C4-2B (cell line): ENCODE measurements around the gene FGF5.

Experiments
- H3K27ac ChIP-seq: fragments of 450-650 bp; 2 replicates; pipeline ENCODE4 v1.5.1; 2017
- ZFX ChIP-seq: fragments of 450-650 bp; IDR thresholded peaks from 2 replicates; pipeline ENCODE4 v1.6.1; 2017
- TF ChIP-seq, protein P1 (sequence below): fragments of 450-650 bp; conservative IDR thresholded peaks from 2 replicates; pipeline ENCODE4 v1.5.1; 2017; ENCODE audit warnings: mild to moderate bottlenecking

FGF5 gene

DNA sequence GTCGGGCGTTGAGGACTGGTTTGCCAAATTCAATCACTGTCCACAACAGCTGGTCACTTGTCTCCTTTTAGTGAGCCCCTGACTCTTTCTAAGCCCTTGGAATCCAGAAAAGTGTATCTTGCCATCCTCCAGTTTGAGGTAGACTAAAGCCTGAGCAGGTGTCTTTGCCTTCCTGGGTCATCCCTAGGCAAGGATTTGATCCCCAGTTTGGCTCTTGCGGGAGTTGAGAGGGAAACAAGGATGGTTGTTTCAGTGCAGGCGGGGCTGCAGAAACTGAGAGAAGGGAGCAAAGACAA lies 2.2 kb upstream of the FGF5 start:
- no peak overlapping the region for H3K27ac ChIP-seq
- TF ChIP-seq ZFX = no peak
- TF ChIP-seq, protein P1, sequence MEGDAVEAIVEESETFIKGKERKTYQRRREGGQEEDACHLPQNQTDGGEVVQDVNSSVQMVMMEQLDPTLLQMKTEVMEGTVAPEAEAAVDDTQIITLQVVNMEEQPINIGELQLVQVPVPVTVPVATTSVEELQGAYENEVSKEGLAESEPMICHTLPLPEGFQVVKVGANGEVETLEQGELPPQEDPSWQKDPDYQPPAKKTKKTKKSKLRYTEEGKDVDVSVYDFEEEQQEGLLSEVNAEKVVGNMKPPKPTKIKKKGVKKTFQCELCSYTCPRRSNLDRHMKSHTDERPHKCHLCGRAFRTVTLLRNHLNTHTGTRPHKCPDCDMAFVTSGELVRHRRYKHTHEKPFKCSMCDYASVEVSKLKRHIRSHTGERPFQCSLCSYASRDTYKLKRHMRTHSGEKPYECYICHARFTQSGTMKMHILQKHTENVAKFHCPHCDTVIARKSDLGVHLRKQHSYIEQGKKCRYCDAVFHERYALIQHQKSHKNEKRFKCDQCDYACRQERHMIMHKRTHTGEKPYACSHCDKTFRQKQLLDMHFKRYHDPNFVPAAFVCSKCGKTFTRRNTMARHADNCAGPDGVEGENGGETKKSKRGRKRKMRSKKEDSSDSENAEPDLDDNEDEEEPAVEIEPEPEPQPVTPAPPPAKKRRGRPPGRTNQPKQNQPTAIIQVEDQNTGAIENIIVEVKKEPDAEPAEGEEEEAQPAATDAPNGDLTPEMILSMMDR = no peak

DNA sequence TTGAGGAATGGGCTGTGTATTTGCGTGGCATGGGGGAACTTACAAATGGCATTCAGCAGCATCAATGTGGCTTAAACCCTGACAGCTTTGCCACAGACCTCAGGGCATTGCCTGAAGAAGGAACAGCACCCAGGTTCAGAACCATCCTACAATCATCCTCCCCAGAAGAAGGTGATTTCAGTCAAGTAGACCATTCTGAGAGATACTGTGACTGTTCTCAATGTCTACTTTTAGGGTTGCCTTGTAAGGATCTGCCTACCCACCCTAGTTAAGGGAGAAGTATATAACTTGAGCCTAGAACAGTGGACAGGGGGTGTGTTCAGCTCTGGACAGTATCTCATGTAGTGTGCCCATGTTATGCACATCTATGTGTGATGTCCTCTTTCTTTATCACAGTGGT lies 1.6 kb upstream of the FGF5 start:
- no peak for TF ChIP-seq ZFX
- TF ChIP-seq, protein P1 = no peak
- H3K27ac ChIP-seq = no peak overlapping the region

DNA sequence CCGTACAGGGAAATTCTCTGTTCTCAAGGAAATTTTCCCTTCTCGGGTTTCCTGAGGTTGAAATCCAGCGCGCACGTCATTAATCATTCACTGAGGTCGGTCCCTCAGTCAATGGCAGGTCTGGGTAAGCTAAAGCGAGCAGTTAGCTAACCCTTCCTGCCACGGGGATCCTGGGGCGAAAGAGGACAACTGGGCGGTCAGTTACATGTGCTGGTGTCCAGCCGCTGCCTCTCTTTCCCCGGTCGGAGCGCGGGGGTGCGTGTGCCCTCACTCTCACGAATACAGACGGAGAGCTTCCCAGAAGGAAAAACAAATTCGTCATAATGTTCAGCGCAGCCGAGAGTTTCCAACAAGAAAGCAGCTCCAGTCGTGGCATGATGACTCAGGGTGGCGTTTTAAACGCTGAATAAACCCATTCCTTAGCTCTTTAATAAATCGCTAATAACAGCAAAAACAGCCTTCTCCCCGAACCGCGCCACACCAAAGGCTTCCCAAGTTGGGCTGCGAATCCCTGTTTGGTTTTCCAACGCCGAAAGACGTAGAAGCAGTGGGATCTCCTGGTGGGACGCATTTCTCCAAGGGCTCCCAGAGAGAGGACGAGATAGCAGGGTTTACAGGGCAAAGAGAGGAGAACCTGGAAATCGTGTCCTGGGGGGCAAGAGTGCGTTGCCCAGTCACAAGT lies 752 bp upstream of the FGF5 start:
- no peak overlapping the region for H3K27ac ChIP-seq
- no peak for TF ChIP-seq ZFX
- TF ChIP-seq, protein P1 = no peak

DNA sequence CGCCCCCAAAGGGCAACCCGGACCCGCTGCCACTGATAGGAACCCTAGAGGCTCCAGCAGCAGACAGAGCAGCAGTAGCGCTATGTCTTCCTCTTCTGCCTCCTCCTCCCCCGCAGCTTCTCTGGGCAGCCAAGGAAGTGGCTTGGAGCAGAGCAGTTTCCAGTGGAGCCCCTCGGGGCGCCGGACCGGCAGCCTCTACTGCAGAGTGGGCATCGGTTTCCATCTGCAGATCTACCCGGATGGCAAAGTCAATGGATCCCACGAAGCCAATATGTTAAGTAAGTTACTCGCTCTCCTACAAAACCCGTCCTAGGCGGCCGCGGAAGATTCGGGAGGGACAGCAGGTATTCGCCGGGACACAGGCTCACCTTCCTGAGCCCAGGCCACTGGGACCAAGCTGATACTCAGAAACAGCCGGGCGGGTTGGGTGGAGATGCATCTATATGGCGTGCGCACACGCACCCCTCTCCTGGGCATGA lies 477 bp downstream of the FGF5 start:
- TF ChIP-seq, protein P1 = no peak
- TF ChIP-seq ZFX = no peak
- H3K27ac ChIP-seq = no peak overlapping the region

DNA sequence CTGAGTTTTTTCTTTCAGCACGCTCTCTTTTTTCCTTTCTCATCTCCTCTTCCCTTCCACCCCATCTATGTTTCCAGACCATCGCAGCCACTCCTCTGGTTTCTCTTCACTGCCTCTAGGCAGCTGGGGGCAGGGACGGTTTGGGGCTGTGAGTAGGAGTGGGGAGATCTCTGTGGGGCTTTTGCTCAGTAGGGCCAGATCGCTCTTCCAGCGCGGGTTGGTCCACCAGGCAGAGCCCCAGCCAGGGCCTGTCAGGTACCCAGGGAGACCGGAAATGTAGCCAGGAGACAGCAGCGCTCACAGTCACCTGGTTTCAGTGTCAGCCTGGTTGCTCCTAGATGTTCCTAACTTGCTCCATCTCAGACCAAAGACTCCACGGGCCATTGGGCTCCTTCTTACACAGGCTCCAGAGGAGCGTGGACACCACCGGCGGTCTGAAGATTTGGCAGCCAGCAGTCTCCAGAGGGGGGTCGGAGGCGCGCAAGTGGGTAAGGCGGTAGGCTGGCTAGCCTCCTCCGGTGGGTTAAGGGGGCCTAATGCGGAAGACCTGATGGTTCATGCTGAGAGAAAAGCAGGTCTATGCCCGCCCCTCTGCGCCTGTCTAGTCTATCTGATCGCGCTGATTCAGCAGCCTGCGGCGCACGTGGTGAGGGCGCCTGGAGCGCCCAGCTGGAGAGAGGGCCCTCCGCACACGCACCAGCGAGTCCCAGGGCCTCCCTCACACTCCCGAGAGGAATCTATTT lies 1.8 kb downstream of the FGF5 start:
- H3K27ac ChIP-seq = no peak overlapping the region
- TF ChIP-seq, protein P1 = no peak
- no peak for TF ChIP-seq ZFX

DNA sequence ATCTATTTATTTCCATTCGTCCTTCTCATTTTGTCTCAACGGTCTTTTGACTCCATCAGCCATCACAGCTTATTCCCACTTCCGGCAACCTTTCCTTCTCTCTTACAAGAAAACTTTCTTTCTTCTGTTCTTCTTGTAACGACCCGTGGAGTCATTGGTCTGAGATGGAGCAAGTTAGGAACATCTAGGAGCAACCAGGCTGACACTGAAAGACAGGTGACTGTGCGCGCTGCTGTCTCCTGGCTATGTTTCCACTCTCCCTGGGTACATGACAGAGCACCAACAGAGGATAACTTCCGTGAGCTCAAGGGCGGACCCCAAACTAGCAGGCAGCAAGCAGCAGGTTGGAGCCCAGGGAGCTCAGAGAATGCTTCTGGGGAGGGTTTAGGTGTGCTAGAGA lies 2.5 kb downstream of the FGF5 start:
- TF ChIP-seq, protein P1 = no peak
- no peak overlapping the region for H3K27ac ChIP-seq

DNA sequence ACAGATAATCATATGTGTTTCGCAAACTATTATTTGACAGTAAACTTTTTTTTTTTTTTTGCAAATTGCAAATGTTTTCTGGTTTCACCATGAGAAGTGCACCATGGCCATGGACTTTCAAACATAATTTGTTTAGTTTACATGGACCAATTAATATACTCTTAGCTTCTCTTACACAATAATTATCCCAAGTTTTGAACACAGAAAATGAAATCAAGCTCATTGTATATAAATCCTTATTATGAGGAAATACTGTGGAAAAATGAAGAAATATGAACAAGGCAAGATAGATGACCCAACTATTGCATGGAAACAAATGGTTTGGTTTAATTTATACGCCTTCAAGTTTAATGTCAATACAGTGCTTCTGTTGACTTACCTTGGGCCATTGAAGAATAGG lies 3.9 kb downstream of the FGF5 start:
- TF ChIP-seq, protein P1 = no peak
- TF ChIP-seq ZFX = no peak
- H3K27ac ChIP-seq = no peak overlapping the region
